Fibroblast of lung (primary cell): Measurements from ENCODE around the gene CYP2A13. TPM values are rescaled to one million over a fixed set of nuclear protein-coding genes. Genes with fewer than 3 reads are reported as not detected.
A peak's percentile ranks its signal among the peaks of the same experiment; 100 is the strongest.
"Not testable (repeated sequence)": the region's sequence is repeated elsewhere in the genome, so short reads cannot be mapped to it uniquely, and the experiment has no call there.

Source experiments
- DNase-seq, 2 donors: peaks; one replicate each; pipeline versions ENCODE4 v3.0.0 to v3.0.0-alpha.2; 2010; ENCODE audit warnings: low read depth in 2 of 2
- H2AFZ ChIP-seq: 2 replicates; pipeline ENCODE4 v1.5.1; 2012; ENCODE audit warnings: low read length, control low read depth, inconsistent platforms
- H3K27ac ChIP-seq: 2 replicates; pipeline ENCODE4 v1.5.1; 2011; ENCODE audit warnings: low read length, control low read depth; ENCODE audit not compliant: insufficient read depth
- H3K27me3 ChIP-seq: 2 replicates; pipeline ENCODE4 v1.5.1; 2011; ENCODE audit warnings: mild to moderate bottlenecking, low read length; ENCODE audit not compliant: control insufficient read depth, insufficient read depth
- H3K36me3 ChIP-seq: 2 replicates; pipeline ENCODE4 v1.5.1; 2011; ENCODE audit warnings: low read length; ENCODE audit not compliant: control insufficient read depth, insufficient read depth
- H3K4me1 ChIP-seq: 2 replicates; pipeline ENCODE4 v1.5.1; 2011; ENCODE audit warnings: low read length; ENCODE audit not compliant: control insufficient read depth, insufficient read depth; ENCODE audit errors: extremely low read depth
- H3K4me2 ChIP-seq: 2 replicates; pipeline ENCODE4 v1.5.1; 2011; ENCODE audit warnings: low read length, control low read depth; ENCODE audit not compliant: insufficient read depth; ENCODE audit errors: extremely low read depth
- H3K4me3 ChIP-seq, 4 experiments: fragments of 200-600 bp in 1 of 4; sonication (generic) in 1 of 4; replicated peaks in 1 of 4; 2 replicates each; pipeline ENCODE4 v1.5.1; 2011 to 2016; ENCODE audit warnings: low read length in 4 of 4, low read depth in 3 of 4, mild to moderate bottlenecking in 3 of 4, control low read depth in 2 of 4, inconsistent platforms in 1 of 4, mixed read lengths in 1 of 4; ENCODE audit not compliant: insufficient read depth in 1 of 4; ENCODE audit errors: control extremely low read depth in 1 of 4
- H3K79me2 ChIP-seq: 2 replicates; pipeline ENCODE4 v1.5.1; 2012; ENCODE audit warnings: mild to moderate bottlenecking, low read length, inconsistent platforms; ENCODE audit not compliant: control insufficient read depth, insufficient read depth
- H3K9ac ChIP-seq: 2 replicates; pipeline ENCODE4 v1.5.1; 2011; ENCODE audit warnings: mild to moderate bottlenecking, low read length, control low read depth; ENCODE audit not compliant: insufficient read depth
- H3K9me3 ChIP-seq: 2 replicates; pipeline ENCODE4 v1.5.1; 2012; ENCODE audit warnings: low read depth, low read length; ENCODE audit not compliant: control insufficient read depth, insufficient read depth
- H4K20me1 ChIP-seq: 2 replicates; pipeline ENCODE4 v1.5.1; 2011; ENCODE audit warnings: low read length; ENCODE audit not compliant: control insufficient read depth, insufficient read depth; ENCODE audit errors: extremely low read depth
- EZH2 ChIP-seq: IDR thresholded peaks from 2 replicates; pipeline ENCODE4 v1.5.1; 2012; ENCODE audit warnings: low read length, control low read depth, mild to moderate bottlenecking; ENCODE audit errors: missing control alignments
- polyA plus RNA-seq, 2 donors: library from polyadenylated mRNA; depleted of rRNA in 1 of 2; stranded (reverse) in 1 of 2; unstranded in 1 of 2; fragments of >200 nt; gene quantifications; 2 replicates each; pipeline ENCODE4 v1.2.1, GENCODE V29; 2011 to 2012; ENCODE audit warnings: missing spikeins in 1 of 2
- total RNA-seq: library from RNA; depleted of rRNA; stranded (reverse); fragments of >200 nt; gene quantifications from 2 replicates; pipeline ENCODE4 v1.2.1, GENCODE V29; 2014
- TF ChIP-seq, protein P1 (sequence below), 2 donors: IDR thresholded peaks in 1 of 2; conservative IDR thresholded peaks in 1 of 2; 1 replicate in 1 of 2; 2 replicates in 1 of 2; pipeline ENCODE4 v1.5.1; 2011 to 2012; ENCODE audit warnings: low read length in 2 of 2, control low read depth in 1 of 2, inconsistent platforms in 1 of 2, low read depth in 1 of 2, mild to moderate bottlenecking in 1 of 2

Gene CYP2A13
- total and polyA plus RNA-seq, 2 donors (not counting 1 experiment from before 2014, with no cell fraction given), result not detected

- H2AFZ ChIP-seq, H3K36me3 ChIP-seq, H3K9ac ChIP-seq, H3K79me2 ChIP-seq, H3K4me3 ChIP-seq, H3K27me3 ChIP-seq, H3K4me1 ChIP-seq, H3K4me2 ChIP-seq, H3K9me3 ChIP-seq, H4K20me1 ChIP-seq, H3K27ac ChIP-seq, DNase-seq: not testable (repeated sequence)
Observed at GRCh38 chr19:41122846-41123245, 34.6 kb downstream of the CYP2A13 start.

DNA sequence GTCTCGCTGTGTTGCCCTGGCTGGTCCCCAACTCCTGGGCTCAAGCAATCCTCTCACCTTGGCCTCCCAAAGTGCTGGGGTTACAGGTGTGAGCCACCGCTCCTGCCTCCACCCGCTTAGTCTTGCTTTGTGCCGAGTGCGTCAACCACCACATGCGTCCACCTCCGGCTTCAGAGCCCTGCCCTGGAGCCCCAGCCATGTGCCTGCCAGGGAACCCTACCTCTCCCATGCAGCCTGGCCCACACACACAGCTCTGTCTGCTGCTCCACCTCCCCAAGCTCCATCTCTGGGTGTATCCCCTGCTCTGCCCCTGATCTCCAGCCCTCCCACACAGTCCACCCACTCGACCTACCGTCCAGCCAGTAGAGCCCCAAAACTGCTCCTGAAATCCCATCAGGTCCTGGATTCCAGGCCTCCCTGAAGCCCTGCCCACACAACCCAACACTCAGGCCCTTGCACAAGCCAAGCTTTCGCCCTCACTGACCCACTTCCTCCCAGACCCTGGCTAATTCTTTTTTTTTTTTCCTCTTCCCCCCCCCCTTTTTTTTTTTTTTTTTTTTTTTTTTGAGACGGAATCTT, 35.6 kb downstream of the CYP2A13 start:
- no peak overlapping the region for H3K27ac ChIP-seq
- no peak overlapping the region for H3K9ac ChIP-seq
- no peak overlapping the region for H2AFZ ChIP-seq
- H3K9me3 ChIP-seq, result no peaks in the 10 kb centered on the region
- TF ChIP-seq, protein P1, sequence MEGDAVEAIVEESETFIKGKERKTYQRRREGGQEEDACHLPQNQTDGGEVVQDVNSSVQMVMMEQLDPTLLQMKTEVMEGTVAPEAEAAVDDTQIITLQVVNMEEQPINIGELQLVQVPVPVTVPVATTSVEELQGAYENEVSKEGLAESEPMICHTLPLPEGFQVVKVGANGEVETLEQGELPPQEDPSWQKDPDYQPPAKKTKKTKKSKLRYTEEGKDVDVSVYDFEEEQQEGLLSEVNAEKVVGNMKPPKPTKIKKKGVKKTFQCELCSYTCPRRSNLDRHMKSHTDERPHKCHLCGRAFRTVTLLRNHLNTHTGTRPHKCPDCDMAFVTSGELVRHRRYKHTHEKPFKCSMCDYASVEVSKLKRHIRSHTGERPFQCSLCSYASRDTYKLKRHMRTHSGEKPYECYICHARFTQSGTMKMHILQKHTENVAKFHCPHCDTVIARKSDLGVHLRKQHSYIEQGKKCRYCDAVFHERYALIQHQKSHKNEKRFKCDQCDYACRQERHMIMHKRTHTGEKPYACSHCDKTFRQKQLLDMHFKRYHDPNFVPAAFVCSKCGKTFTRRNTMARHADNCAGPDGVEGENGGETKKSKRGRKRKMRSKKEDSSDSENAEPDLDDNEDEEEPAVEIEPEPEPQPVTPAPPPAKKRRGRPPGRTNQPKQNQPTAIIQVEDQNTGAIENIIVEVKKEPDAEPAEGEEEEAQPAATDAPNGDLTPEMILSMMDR (conservative IDR thresholded peaks at IDR 0.05 in 1 of 2, IDR thresholded peaks at IDR 0.05 in 1 of 2; ENCODE audit: low read depth in 1 of 2, low read length in 2 of 2), result no peak
- no peak for TF ChIP-seq EZH2
- DNase-seq, result no peak
- no peaks in the 10 kb centered on the region for H4K20me1 ChIP-seq
- H3K36me3 ChIP-seq, result no peaks in the 10 kb centered on the region
- no peaks in the 10 kb centered on the region for H3K27me3 ChIP-seq
- H3K4me3 ChIP-seq, result no peak overlapping the region
- H3K79me2 ChIP-seq, result no peaks in the 10 kb centered on the region
- no peak overlapping the region for H3K4me2 ChIP-seq
- no peaks in the 10 kb centered on the region for H3K4me1 ChIP-seq

GRCh38 chr19:41126765-41127203, 38.5 kb downstream of the CYP2A13 start:
- not testable (repeated sequence) for H3K4me3 ChIP-seq, H2AFZ ChIP-seq, H3K27ac ChIP-seq, H3K79me2 ChIP-seq, H3K4me2 ChIP-seq, H3K4me1 ChIP-seq, H4K20me1 ChIP-seq, H3K9ac ChIP-seq, H3K27me3 ChIP-seq, H3K36me3 ChIP-seq, H3K9me3 ChIP-seq
- peak in 1 of 2 donors; percentile 35 for DNase-seq
- TF ChIP-seq, protein P1 (conservative IDR thresholded peaks at IDR 0.05 in 1 of 2, IDR thresholded peaks at IDR 0.05 in 1 of 2; ENCODE audit: low read depth in 1 of 2, low read length in 2 of 2), result peak; percentile 64 to 68

- not testable (repeated sequence) for H3K4me3 ChIP-seq, H3K79me2 ChIP-seq, H3K4me2 ChIP-seq, H3K27me3 ChIP-seq, H2AFZ ChIP-seq, H4K20me1 ChIP-seq, H3K9ac ChIP-seq, H3K4me1 ChIP-seq, DNase-seq, H3K36me3 ChIP-seq, H3K27ac ChIP-seq, H3K9me3 ChIP-seq
Observed at GRCh38 chr19:41127362-41127761, 39.1 kb downstream of the CYP2A13 start.
